8988T (cell line): ENCODE measurements around the gene TMC4.

Experiments
- DNase-seq: peaks from one replicate; pipeline ENCODE4 v3.0.0; 2011

TMC4 gene

GRCh38 chr19:54127688-54128440, 45.1 kb downstream of the TMC4 start:
- no peak for DNase-seq

GRCh38 chr19:54125713-54126112, 47.2 kb downstream of the TMC4 start:
- no peak for DNase-seq

DNA sequence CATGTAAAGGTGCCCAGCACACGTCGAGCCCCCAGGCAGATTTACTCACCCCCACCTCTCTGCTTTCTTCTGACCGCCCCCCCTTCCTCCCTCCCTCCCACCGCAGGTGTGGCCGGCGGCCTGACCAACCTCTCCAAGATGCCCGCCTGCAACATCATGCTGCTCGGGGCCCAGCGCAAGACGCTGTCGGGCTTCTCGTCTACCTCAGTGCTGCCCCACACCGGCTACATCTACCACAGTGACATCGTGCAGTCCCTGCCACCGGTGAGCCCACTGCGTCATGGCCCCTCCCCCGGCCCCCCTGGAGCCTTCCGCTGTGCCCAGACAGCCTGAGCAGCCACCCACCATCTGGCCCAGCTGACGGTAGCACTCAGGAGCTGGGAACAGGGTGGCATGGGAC, 48.6 kb downstream of the TMC4 start:
- no peak for DNase-seq

GRCh38 chr19:54123682-54124081, 49.3 kb downstream of the TMC4 start:
- no peak for DNase-seq

- DNase-seq: no peak
These were observed 51.7 kb downstream of the TMC4 start for GRCh38 chr19:54121259-54121658.

DNA sequence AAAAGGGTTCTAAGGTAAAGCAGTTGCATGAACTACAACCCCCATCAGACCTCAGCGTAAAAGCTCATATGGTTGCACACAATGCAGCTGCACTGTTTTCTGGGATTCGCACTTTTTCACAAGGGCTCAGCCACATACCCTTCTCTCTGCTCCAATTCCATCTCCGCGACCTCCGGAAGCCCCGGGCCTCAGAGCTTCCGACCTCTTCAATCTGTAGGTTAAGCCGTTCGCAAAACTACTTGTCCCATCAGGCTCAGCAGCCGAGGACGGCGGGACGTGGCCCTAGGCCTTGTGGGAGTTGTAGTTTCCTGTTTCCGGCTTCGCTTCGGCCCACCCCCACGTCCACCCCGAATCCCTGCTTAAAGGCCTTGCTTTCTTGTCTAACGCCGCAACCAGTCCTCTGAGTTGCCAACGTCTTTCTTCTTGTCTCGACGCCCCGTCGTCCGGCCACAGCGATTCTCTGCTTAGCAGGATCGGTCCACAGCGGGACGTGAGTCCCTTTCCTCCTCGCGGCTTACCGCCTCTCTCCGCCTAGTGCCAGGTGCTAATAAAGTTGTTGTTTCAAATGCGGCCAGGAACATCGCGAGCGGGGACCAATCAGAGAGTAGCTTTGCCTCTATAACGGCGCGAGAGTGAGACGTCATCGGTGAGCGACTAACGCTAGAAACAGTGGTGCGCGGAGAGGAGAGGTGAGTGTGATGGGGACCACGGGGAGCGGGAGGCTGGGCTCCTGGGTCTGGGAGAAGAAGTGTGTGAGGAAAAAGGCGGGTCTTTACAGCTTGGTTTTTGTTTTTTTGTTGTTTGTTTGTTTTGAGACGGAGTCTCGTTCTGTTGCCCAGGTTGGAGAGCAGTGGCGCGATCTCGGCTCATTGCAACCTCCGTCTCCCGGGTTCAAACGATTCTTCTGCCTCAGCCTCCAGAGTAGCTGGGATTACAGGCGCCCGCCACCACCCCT, 57.6 kb downstream of the TMC4 start, which contains the start of the genes PRPF31 and TFPT:
Gene PRPF31 (plus strand): TSS at position 646 of the 955 bp plus-strand sequence. CDS start 2,525 bp downstream, outside the sequence.
Gene TFPT (minus strand): TSS at position 549 of the 955 bp plus-strand sequence. CDS start 388 bp downstream, at position 161.
- DNase-seq: peak; percentile 76

DNA sequence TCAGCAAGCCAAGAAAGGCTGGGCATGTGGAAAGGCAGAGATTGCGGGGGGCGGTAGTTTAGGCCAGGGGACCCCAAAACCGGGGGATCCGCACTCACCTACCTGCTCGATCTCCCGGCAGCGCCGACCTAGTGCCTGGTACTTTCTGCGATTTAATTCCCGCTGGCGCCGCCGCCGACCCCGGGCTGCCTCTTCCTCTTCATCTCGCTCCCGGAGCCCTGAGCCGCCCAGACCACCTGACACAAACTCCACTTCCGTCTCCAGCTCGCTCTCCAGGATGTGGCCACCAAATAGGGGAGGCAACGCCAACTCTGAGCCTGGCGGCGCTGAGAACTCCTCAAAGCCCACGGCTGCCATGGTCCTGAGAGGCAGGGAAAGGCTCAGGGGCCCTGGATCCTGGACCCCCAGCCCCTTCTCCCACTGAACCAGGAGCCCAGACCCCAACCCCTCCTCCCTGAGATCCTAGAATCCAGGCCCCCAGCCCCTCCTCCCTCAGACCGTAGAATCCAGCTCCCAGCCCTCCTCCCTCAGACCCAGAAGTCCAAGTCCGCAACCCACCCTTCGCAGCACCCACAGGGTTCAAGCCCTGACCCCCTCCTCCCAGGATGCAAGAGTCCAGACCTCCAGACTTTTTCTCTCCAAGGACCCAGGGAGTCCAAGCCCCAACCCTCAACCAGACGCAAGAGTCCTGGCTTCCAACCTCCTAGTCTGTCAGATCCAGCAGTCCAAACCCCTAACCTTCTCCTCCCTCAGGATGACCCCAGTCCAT, 58.4 kb downstream of the TMC4 start:
- no peak for DNase-seq
